ENCODE measurements around the gene MYH16. TPM values are rescaled to one million over a fixed set of nuclear protein-coding genes. Genes with fewer than 3 reads are reported as not detected.

The MYH16 gene
- total and polyA plus RNA-seq, 12 donors, result 0.03 to 0.28 TPM; not detected in 10

GRCh38 chr7:99258501-99258900, 14.1 kb upstream of the MYH16 start:
- Histone ChIP-seq H3K4me1 (replicated peaks in 1 of 2) (no peaks in the 10 kb centered on the region), H3K9me3 (replicated peaks in 1 of 3) (no peaks in the 10 kb centered on the region), H3K27ac (no peak overlapping the region), H3K36me3 (replicated peaks in 1 of 2) (no peaks in the 10 kb centered on the region), H3K4me3 (no peak overlapping the region), H3K27me3 (no peaks in the 10 kb centered on the region)
- 85 to 100% (median 87%) methylated on average over 2 of the region's 2 CpGs for WGBS, 4 donors
- intact Hi-C loops (cut with DNase I), result no loop called here
- TF ChIP-seq CTCF (IDR thresholded peaks at IDR 0.05), result no peak
- no peak for TF ChIP-seq POLR2A (IDR thresholded peaks at IDR 0.05)
- DNase-seq, result no peak

GRCh38 chr7:99260395-99260794, 12.2 kb upstream of the MYH16 start:
- Histone ChIP-seq H3K9me3 (replicated peaks in 1 of 3) (no peaks in the 10 kb centered on the region), H3K4me3 (no peak overlapping the region), H3K27me3 (no peaks in the 10 kb centered on the region), H3K4me1 (replicated peaks in 1 of 2) (no peaks in the 10 kb centered on the region), H3K36me3 (replicated peaks in 1 of 2) (no peaks in the 10 kb centered on the region), H3K27ac (no peak overlapping the region)
- 89 to 100% (median 93%) methylated on average over 1 of the region's 1 CpG for whole genome bisulfite sequencing, 4 donors
- no peak for DNase-seq
- TF ChIP-seq POLR2A (IDR thresholded peaks at IDR 0.05) (no peak), CTCF (IDR thresholded peaks at IDR 0.05) (no peak)
- intact Hi-C loops (cut with DNase I), result no loop called here

GRCh38 chr7:99261646-99262045, 11.0 kb upstream of the MYH16 start:
- Histone ChIP-seq H3K4me3 (no peak overlapping the region), H3K27me3 (no peaks in the 10 kb centered on the region), H3K27ac (no peak overlapping the region), H3K4me1 (replicated peaks in 1 of 2) (no peaks in the 10 kb centered on the region), H3K36me3 (replicated peaks in 1 of 2) (no peaks in the 10 kb centered on the region), H3K9me3 (replicated peaks in 1 of 3) (no peaks in the 10 kb centered on the region)
- 79 to 90% (median 84%) methylated on average over 5 to 6 of the region's 6 CpGs for WGBS, 4 donors
- DNase-seq, result no peak
- TF ChIP-seq CTCF (IDR thresholded peaks at IDR 0.05) (no peak), POLR2A (IDR thresholded peaks at IDR 0.05) (no peak)
- intact Hi-C loops (cut with DNase I), result no loop called here

GRCh38 chr7:99265848-99266480, 6.7 kb upstream of the MYH16 start:
- Histone ChIP-seq H3K4me3 (no peak overlapping the region), H3K36me3 (replicated peaks in 1 of 2) (no peaks in the 10 kb centered on the region), H3K27me3 (no peaks in the 10 kb centered on the region), H3K9me3 (replicated peaks in 1 of 3) (no peaks in the 10 kb centered on the region), H3K4me1 (replicated peaks in 1 of 2) (no peaks in the 10 kb centered on the region), H3K27ac (no peak overlapping the region)
- TF ChIP-seq POLR2A (IDR thresholded peaks at IDR 0.05) (no peak), CTCF (IDR thresholded peaks at IDR 0.05) (no peak)
- intact Hi-C loops (cut with DNase I), result no loop called here
- 69 to 82% (median 79%) methylated on average over 4 of the region's 4 CpGs for WGBS, 4 donors
- no peak for DNase-seq

Measured in adrenal gland (tissue), 12 donors.